Measurements from ENCODE around the gene VSTM2B. TPM values are rescaled to one million over a fixed set of nuclear protein-coding genes. Genes with fewer than 3 reads are reported as not detected.

The VSTM2B gene
- total and polyA plus RNA-seq, 2 of the 13 experiments (the other 11 are each of a cell fraction or from before 2014, with no cell fraction given): not detected

DNA sequence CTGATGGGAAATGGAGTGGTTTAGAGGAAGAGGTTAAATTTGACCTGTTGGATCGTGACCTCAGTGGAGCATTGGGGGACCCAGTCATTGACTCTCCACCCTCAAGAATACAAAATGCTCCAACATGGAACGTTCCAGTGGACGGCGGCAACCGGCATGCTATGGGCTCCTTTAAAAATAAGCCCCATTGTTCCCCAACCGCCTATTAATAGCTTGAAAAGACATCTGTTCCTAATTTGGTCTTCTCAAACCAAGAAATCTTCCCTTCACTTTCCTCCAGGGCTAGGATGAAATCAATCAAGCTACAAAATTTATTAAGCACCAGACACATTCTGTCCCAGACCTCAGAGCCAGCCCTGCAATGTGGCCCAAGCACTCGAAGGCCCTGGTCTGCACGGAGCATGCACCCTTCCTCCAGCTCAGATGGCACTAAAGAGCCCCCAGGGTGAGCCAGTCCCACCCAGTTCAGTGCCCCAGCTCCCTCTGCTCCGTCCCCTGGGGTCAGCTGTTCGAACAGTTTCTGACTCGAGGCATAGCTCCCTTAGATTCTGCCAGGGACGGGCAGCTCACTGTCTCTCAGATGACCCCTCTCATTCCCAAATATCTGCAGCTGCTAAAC lies 22.5 kb upstream of the VSTM2B start:
- ChIA-PET POLR2A (no interaction called here), CTCF (ENCODE audit: low intra/inter-chr PET ratio, low total read pairs) (no interaction called here)
- Histone ChIP-seq H3K27ac (ENCODE audit: extremely low read length, insufficient read depth, low read length) (no peak overlapping the region), H3K4me2 (ENCODE audit: low read depth, low read length) (no peak overlapping the region), H4K20me1 (ENCODE audit: insufficient read depth, low read length) (no peaks in the 10 kb centered on the region), H3K4me1 (ENCODE audit: insufficient read depth, low read length) (no peaks in the 10 kb centered on the region), H3K9ac (ENCODE audit: insufficient read depth, low read depth, low read length) (no peak overlapping the region), H3K27me3 (ENCODE audit: control insufficient read depth in 1 of 2, insufficient read depth in 2 of 2, low read length in 2 of 2) (peaks cover 5 to 20% of the 10 kb centered on the region in 2 experiments; a peak in 2 of 5 replicates), H2AFZ (ENCODE audit: low read length) (no peak overlapping the region), H3K36me3 (replicated peaks in 1 of 2; ENCODE audit: control insufficient read depth in 1 of 2, insufficient read depth in 2 of 2, low read length in 2 of 2) (no peaks in the 10 kb centered on the region), H3K4me3 (replicated peaks in 1 of 3; ENCODE audit: insufficient read depth in 1 of 3, low read depth in 2 of 3, low read length in 3 of 3) (no peak overlapping the region), H3K79me2 (ENCODE audit: insufficient read depth, low read length) (no peaks in the 10 kb centered on the region), H3K9me3 (ENCODE audit: low read length) (no peaks in the 10 kb centered on the region)
- intact Hi-C loops (cut with micrococcal nuclease; ENCODE audit: unreplicated experiment): no loop called here
- DNase-seq (ENCODE audit: low spot score): no peak
- in situ Hi-C loops (cut with HindIII; ENCODE audit: extremely low pct_ligation_motif_present, low pct_unique_long_range_greater_than_20kb): no loop called here
- 27% methylated on average over 12 of the region's 12 CpGs for WGBS (ENCODE audit: low lambda C conversion rate)
- ATAC-seq: no peak
- FAIRE-seq: no peak
- TF ChIP-seq ZMAT3 (CRISPR knock-in tag; conservative IDR thresholded peaks at IDR 0.05): no peak
- TF ChIP-seq HMG20B (CRISPR knock-in tag; conservative IDR thresholded peaks at IDR 0.05): no peak
- no peak for TF ChIP-seq KLF9 (CRISPR knock-in tag; IDR thresholded peaks at IDR 0.05; ENCODE audit: low read depth)
- TF ChIP-seq, protein P1, sequence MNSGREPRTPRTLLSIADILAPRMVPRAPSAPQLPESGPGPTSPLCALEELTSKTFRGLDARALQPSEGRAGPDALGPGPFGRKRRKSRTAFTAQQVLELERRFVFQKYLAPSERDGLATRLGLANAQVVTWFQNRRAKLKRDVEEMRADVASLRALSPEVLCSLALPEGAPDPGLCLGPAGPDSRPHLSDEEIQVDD (CRISPR knock-in tag; IDR thresholded peaks at IDR 0.05; ENCODE audit: borderline replicate concordance): no peak
- TF ChIP-seq ATF7-NPFF (CRISPR knock-in tag; IDR thresholded peaks at IDR 0.05; ENCODE audit: low read depth): no peak
- no peak for TF ChIP-seq ZNF20 (CRISPR knock-in tag; IDR thresholded peaks at IDR 0.05)
- TF ChIP-seq NCOA5 (CRISPR knock-in tag; IDR thresholded peaks at IDR 0.05): no peak
- TF ChIP-seq ELF4 (CRISPR knock-in tag; IDR thresholded peaks at IDR 0.05; ENCODE audit: borderline replicate concordance): no peak
- no peak for TF ChIP-seq ZNF543 (CRISPR knock-in tag; IDR thresholded peaks at IDR 0.05)
- no peak for TF ChIP-seq CCAR2 (optimal IDR thresholded peaks at IDR 0.05; ENCODE audit: low read depth, low read length)
- TF ChIP-seq RXRA (CRISPR knock-in tag; IDR thresholded peaks at IDR 0.05): no peak
- TF ChIP-seq PRPF4 (IDR thresholded peaks at IDR 0.05; ENCODE audit: low read depth, low read length, poor library complexity, severe bottlenecking): no peak
- BruUV-seq (replicated peaks): no TSS peak
